ENCODE data around the gene PACS1.

GRCh38 chr11:66115638-66116301 is 45.7 kb downstream of the PACS1 start:
- TF ChIP-seq CTCF (IDR thresholded peaks at IDR 0.05) (no peak), TCF7L2 (IDR thresholded peaks at IDR 0.05; ENCODE audit: low read depth, low read length) (no peak), REST (IDR thresholded peaks at IDR 0.05; ENCODE audit: insufficient read depth in 1 of 2, low read depth in 2 of 2, low read length in 1 of 2) (no peak), POLR2AphosphoS5 (IDR thresholded peaks at IDR 0.05; ENCODE audit: low read depth, low read length) (no peak)

All from Panc1 (cell line).